Endothelial cell of umbilical vein (primary cell): Measurements from ENCODE around the gene MTTP.

Experiments
- CTCF ChIP-seq, 2 donors: IDR thresholded peaks; 1 replicate in 1 of 2; 2 replicates in 1 of 2; pipeline ENCODE4 v1.5.1; 2011; ENCODE audit warnings: low read length in 2 of 2, mild to moderate bottlenecking in 2 of 2, moderate library complexity in 2 of 2, control low read depth in 1 of 2, inconsistent platforms in 1 of 2, low read depth in 1 of 2; ENCODE audit not compliant: insufficient read depth in 1 of 2; ENCODE audit errors: extremely low read depth in 1 of 2
- JUN ChIP-seq: IDR thresholded peaks from 2 replicates; pipeline ENCODE4 v1.6.1; 2011; ENCODE audit warnings: borderline replicate concordance, low read depth; ENCODE audit not compliant: insufficient read length, insufficient read depth
- POLR2A ChIP-seq: IDR thresholded peaks from 2 replicates; pipeline ENCODE4 v1.6.1; 2012; ENCODE audit warnings: low read depth, mild to moderate bottlenecking, control low read depth, low read length

DNA sequence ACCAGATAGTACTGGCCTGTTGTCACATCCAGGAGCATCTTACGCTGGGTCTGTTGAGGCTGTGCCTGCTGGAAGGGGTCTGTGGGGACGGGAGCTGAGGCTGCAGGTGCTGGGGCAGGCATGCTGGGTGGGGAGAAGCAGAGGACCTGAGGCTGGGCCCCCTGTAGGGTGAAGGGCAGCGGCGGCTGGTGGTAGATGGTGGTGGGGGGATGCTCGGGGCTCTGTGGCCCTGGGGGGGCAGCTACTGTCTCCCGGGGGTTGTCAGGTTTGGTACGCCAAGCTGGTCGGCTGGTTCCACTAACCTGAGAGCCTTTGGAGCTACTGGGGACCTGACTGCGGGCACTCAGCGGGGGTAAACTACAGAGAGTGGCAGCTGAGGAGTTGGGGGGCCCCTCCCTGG, 75.2 kb downstream of the MTTP start:
- TF ChIP-seq CTCF (IDR thresholded peaks at IDR 0.05; ENCODE audit: extremely low read depth in 1 of 2, insufficient read depth in 1 of 2, low read depth in 1 of 2, low read length in 2 of 2) = no peak
- TF ChIP-seq JUN = no peak
- no peak for TF ChIP-seq POLR2A
